ENCODE measurements around the gene MAML3.

MAML3 gene

DNA sequence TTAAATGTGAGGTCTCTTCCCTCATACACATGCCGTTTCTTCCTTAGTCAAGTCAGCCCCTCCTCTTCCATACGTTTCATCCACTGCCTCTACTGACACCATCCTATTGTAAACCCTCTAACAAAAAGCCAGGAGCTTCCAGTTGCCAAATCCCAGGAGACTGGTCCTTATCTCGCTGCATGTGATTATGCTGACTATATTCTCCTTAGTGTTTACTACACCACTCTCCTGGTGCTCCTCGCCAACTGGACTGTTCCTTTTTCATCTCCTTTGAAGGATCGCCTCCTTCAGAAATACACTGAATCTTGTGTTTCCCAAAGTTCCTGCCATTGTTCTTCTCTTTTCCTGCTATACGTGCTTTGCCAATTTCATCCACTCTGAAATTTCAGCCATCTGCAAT lies 27.7 kb downstream of the MAML3 start:
- no peak for DNase-seq (ENCODE audit: low spot score)

DNA sequence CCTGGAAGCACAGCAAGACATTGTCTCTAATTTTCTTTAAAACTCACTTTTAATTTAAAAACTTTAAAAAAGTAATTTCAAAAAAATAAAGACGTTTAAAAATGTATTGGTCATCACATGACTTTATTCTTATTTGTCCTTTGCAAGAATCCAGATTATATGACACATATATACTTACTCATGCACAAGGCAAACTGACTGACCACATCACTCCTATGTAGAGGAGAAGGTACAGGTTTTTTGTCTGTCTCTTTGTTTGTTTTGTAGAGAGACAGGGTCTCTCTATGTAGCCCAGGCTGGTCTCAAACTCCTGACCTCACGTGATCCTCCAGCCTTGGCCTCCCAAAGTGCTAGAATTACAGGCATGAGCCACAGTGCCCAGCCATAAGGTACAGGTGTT lies 28.6 kb downstream of the MAML3 start:
- no peak for DNase-seq (ENCODE audit: low spot score)

DNA sequence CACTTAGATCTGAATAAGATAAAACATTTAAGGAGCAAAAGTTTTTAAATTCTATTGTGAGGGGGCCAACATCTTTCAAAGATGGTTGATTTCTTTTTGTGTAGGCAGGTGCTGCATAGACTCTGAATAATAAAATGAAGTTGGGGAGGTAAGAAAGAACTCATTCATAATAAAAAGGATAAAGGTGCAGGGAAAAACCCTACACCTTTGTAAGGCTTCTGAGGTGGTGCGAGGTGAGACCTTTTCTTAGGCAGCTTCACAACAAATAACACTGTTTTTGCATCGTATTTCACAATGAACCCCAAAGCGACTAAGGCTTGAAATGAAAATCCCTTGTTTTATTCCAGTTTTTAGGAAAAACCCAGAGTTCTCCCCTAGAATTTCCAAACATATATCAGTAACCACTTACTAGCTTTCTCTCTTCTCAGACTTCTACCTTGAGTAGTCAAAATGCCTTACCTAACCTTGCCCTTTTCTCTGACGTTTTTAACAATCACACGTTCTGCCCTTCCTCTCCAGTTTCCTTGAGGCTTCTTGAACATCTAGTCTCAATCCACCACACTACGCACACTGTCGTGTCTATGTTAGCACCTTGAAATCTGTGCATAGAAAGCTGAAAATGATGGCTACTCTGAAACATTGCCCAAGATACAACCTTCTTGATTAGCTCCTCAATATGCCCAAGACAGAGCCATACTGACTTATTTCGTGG lies 30.2 kb downstream of the MAML3 start:
- DNase-seq (ENCODE audit: low spot score) = no peak

DNA sequence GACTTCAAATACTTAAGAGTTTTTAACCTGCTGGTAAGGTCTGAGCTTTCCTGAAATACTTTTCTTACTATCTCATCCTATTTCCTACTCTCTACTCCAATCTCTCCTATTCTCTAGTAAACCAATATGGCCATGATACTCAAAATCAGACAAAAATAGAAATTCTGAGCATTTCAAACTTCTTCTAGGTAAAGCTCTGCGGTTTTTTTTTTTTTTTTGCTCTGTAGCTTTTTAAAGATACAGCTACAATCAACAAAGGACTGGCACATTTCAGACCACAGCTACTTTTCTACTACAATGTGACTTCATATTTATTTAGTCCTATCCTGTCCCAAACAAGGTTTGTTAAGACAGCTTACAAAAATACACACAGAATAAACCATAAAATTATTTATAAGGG lies 31.1 kb downstream of the MAML3 start:
- DNase-seq (ENCODE audit: low spot score) = no peak

DNA sequence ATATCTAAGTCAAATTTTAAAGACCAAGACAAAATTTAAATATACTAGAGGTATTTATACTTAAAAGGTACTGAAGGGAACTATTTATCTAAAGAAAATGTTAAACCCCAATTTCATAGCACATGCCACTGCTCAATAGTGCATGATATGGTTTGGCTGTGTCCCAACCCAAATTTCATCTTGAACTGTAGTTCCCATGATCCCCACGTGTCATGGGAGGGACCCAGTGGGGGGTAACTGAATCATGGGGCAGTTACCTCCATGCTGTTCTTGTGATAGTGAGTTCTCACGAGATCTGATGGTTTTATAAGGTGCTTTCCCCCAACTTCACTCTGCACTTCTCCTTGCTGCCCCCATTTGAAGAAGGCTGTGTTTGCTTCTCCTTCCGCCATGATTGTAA lies 32.3 kb downstream of the MAML3 start:
- DNase-seq (ENCODE audit: low spot score) = no peak

DNA sequence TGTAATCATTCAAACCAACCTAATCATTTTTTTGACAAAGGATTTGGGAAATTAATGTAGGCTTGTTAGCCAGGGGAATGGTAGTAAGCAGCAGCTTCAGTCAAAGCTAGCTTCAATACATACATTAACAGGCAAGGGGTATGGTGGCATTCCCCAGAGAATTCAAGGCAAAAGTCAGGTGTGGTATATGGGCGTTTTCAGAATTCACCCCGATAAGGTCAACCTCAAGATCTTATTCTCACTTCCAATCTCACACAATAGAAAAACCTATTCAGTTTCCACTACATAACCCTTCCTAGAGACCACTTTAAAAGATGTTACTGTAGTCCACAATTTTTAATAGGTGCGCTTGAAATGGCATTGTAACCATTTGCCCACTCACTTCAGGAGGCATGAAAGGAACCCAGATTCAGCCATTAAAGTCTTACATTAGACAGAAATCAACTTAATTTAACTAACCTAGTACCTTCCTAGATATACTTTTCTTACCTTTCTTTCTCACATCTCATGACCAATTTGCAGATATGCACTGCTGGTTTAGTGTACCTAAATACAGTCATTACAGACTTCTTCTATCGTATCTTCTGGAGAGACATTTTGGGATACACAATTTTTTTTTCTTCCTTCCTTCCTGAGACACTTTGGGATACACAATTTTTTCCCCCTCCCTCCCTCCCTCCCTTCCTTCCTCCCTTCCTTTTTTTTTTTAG lies 34.9 kb downstream of the MAML3 start:
- no peak for DNase-seq (ENCODE audit: low spot score)

DNA sequence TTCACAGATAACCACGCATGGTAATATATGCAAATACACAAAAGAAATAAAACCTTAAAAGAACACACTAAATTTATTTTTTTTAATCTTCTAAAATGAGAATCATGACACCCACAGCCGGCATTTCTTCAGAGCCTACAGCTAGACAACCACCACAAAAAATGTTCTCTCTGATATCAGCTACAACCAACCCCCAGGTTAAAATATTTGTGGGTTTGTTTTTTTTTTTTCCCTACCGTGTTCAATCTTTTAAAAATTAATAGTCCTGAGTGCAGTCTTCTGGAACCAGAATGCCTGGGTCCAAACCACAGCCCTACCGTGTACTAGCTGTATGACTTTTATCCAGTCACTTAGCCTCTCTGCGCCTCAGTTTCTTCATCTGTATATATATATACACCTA lies 36.0 kb downstream of the MAML3 start:
- DNase-seq (ENCODE audit: low spot score) = no peak

DNA sequence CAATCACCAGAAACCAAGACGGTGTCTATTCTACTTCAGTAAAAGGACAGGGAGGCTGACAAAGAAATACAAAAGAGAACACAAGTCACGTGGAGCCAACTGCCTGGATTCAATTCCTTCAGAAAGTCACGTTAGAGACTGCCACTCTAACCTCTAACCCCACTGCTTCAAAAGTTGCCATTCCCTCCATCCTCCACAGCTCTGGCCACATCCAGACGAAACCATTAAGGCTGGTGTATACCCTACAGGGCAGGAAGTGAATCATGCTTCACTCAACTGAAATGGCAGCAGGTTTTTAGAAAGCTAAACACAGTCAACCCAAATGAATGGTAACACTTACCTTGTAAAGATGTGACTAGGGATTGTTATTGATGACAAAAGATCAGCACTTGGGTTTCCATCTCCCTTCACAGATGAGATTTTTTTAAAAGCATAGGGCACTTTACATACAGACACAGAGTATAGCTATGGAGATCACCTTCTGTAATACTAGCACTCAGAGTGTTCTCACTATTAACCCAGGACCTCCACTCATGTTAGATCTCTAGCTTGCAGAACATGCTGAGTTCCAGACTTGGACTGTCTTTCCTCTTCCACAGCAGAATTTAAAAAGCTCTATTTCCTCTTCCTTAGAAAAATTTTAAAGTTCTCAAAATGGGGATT lies 37.4 kb downstream of the MAML3 start:
- DNase-seq (ENCODE audit: low spot score) = no peak

DNA sequence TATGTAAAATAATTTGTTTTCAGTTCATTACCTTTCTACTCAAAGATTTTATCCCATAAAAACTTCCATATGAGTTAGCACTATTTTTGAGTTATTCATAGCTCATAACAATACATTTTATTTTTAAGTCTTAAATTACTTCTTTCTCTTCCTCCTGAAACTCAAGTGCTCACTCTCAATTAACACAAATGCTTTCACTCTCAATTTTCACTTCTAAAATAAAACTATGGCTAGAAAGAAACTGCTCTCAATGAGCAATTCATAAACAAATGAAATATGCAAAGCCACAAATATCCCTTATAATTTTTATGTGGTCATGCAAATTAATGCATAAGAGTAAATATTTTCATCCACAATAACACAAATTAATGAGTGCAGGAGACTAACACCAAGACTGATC lies 38.8 kb downstream of the MAML3 start:
- DNase-seq (ENCODE audit: low spot score) = no peak

DNA sequence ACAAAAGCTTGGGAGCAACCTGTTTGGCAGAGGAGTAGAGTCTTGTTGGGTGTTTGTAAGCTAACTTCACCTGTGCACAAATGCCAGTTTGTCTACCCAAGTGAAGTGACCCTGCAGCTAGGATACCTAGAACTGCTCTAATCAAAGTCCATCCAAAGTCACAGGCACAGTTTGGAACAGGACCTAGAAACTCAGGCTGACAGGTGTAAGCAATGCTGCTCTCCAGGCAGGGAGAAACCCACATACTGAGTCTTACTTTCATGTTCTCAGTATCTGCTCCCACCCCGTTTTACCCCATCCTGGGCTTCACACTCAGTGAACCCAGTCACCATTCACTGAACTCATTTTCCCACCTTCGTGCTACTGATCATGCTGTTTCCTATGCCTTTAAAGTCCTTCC lies 40.3 kb downstream of the MAML3 start:
- DNase-seq (ENCODE audit: low spot score) = no peak

DNA sequence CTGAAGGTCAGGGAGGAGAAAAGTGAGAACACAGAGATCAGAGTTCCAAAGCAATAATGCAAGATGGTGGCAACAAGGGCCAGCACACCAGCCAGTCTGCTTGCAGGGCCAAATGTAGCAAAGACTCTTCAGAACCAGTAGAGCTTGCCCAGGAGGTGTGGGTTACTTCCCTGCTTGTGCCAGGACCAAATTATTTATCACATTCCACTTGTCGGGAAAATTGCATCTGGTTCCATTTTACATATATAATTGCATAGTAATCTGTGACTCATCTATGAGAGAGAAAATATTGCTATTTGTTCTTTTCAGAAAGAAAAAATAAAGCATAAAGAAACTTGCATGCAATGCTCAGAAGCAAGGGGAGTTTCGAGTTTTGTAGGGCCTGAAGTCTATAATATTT lies 41.4 kb downstream of the MAML3 start:
- no peak for DNase-seq (ENCODE audit: low spot score)

DNA sequence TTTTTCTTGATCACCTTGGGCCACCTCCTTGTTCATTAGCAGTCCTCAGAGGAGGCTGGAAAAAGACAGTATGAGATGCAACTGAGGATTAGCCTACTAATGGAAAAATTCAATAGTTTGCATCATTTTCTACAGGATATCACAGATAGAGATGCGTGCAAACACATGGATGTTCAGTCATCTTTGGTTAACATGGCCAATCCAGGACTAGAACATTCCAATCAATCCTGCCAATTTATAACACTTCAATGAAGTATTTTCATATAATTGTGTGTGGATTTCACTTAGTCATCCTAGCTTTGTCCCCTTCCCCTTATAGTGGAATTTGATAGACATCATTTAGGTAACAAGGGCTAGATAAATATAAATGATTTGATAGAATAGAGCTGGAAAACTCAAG lies 42.7 kb downstream of the MAML3 start:
- DNase-seq (ENCODE audit: low spot score) = no peak

DNA sequence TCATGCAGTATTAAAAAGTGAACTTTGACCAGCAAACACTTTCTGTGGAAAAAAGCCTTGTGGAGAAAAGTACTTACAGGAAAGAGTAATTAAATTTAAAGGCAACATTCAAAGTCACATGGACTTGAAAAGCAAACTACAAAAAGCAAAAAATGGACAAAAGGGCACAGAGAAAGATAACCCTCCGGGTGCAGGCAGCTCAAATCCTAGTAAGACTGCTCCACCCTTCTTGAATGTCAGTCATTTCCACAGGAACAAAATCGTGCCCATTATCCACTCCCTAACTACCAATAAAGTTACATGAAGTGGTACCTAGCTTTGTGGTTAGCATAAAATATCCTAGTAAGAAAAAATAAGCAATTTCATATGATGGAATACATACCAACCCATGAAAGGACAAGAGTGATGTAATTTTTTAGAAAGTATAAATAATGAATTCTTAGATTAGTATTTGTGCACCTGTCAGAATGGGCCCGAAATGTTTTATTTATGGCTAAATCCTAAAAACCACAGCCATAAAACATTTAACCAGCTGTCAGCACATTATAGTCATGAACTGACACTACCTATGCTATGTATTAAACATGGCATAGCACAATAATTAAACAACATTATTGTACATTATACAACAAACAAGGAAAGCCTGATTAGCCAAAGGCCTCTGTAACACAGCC lies 43.3 kb downstream of the MAML3 start:
- no peak for DNase-seq (ENCODE audit: low spot score)

DNA sequence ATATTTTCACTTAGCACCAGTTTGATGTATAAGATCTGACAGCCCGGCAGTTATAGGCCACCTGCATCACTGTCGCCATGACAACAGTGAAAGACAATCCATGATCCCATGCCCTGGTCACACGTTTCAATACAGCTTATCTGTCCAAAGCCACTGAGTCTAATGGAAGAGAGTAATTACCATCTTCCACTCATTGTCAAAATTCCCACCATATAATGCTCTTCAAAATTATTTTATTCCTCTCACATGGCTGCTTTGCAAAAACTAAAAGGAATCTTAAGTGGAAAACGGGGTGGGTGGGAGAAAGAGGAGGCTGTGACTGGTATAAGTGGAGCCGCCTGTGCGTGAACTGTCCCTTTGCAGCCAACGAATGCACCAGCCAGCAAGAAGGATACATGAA lies 44.2 kb downstream of the MAML3 start:
- DNase-seq (ENCODE audit: low spot score) = no peak

DNA sequence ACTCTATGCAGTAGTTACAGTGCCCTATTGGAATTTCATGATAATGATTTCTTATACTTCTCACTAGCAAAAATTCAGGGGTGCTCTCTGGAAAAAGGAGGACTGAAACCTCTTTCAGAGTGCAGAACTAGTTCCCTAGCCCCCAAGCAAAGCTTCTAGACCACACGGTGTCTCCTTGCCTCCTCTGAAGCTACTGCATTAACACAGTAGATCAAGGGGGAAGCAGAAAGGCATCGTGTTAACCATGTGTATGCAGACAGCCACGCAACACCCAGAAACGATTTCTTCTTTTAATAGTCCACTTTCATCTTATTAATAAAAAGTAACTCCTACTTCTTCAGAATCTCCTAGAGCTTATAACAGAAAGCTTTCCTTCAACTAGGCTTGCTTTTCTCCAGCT lies 44.7 kb downstream of the MAML3 start:
- DNase-seq (ENCODE audit: low spot score) = no peak

DNA sequence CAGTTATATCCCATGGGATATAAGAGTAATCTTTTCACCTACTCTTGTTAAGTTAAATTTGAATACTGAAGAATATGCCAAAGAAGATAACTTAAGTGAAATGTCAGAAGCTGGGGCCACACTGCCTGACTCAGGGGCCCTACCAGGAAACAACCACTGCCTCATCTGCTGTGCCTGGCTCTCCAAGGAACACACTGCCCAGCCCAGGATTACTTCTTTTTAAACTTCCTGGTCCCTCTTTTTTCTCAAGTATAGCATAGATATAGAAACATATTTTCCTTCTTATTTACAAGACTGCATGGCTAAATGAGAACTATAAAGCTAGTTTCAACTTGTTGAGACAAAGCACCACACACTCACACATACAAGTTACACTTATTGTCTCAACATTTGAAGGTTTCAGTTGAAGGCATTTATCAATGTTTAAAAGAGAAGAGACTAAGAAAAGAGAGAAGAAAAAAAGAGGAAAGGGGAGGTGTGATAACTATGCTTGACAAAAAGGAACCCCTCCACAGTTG lies 45.2 kb downstream of the MAML3 start:
- DNase-seq (ENCODE audit: low spot score) = no peak

DNA sequence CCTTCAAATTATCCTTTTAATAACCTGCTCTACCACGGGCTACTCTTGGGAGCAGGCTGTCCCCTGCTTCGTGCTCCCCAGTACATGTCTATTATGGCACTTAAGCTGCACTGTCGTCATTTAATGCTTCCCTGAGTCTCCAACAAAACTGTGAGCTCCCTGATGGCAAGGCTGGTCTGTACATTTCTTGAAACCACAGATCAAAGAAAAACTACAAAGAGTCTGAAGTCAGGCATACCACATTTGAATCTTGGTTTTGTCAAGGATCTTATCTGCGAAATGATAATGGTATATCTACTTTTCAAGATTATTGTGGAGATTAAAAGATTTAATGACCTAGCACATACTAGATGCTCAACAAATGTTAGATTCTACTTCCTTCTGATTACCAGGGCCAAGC lies 45.7 kb downstream of the MAML3 start:
- no peak for DNase-seq (ENCODE audit: low spot score)

DNA sequence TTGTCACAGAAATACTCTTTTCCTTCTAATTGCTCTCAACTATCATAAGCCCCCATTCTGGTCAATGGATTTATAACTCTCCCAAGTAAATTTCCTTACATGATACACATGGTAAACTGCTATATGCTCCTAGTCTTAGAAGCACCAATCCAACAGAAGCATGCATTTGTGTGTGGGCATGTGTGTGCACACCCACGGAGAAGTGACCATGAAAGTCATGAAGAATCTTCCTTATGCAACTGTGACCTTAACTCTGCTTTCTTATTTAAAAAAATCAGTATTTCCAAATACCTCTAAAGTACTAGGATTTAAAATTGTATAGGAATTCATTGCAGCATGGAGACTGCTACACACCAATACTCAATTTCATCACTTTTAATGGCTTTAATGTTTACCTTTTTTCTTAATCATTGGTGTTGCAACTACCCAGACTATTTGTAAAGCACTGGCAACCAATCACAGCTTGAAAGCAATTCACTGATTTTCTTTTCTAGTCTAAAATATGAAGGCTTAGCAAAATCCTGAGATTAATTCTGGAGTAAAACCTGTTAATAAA lies 47.6 kb downstream of the MAML3 start:
- DNase-seq (ENCODE audit: low spot score) = no peak

DNA sequence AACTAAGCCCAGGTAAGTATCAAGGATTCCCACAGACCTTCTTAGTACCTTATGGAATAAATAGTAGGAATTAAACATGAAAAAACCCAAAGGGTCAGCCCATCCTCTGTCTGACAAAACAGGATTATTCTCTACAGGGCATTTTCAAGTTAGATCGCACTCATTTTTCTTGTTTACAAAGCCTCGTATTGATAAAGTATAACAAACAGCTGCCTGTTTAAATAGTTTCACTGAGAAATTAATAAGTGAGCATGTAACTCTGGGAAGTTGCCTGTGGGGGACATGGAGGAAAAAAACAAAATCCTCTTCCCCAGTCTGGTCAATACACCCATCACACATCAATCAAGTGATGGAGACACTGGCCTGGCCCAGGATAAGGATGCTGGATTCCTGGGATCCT lies 48.5 kb downstream of the MAML3 start:
- no peak for DNase-seq (ENCODE audit: low spot score)

DNA sequence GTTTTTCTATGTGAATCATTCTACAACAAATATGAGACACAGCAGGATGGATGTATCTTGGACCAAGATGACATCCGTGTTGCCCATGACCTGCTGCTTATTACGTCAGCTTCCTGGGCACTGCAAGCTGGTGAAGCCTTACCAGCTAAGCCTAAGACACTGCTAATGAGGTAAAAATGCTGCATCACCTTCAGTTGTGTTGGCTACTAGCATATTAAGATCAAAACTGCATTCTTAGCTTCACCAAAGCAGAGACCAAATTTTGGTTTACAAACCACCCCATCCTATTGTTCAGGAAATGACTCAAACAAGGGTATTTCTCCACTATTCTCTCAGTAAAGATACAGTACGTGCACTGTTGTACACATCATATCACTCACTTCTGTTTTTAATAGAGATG lies 50.3 kb downstream of the MAML3 start:
- DNase-seq (ENCODE audit: low spot score) = peak; percentile 15

DNA sequence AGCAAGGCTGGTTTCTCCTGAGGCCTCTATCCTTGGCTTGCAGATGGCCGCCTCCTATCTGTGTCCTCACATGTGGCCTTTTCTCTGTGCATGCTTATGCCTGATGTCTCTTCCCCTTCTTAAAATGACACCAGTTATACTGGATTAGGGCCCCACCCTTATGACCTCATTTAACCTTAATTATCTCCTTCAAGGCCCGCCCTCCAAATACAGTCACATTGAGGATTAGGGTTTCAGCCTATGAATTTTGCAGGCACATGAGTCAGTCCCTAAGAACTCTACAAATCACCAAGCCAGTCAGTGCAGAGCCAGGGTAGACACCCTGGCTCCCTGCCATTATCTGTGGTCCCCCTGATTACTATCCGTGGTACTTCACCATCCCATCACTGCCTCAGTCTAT lies 51.6 kb downstream of the MAML3 start:
- DNase-seq (ENCODE audit: low spot score) = peak; percentile 59

DNA sequence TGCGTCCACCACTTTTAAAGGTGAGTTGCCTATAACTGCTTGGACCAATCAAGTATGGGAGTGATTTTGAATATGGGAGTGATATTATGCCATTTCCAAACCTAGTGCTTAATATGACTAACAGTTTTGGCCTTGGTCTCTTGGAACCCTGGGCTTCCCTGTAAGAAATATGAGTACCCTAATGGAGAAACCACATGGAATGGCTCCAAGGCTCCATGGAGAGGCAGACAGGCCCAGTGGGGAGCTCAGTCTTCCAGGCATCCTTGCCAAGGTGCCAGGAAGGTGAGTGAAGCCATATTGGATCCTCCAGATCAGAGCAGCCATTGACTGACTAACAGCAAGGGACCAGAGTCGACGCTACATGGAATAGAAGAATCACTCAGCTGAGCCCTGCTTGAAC lies 53.2 kb downstream of the MAML3 start:
- no peak for DNase-seq (ENCODE audit: low spot score)

Measured in hematopoietic multipotent progenitor cell treated with erythropoietin and hydrocortisone succinate and interleukin-3 and kit ligand, for 15 days (in vitro differentiated cells).